Common myeloid progenitor, CD34-positive (primary cell): Measurements from ENCODE around the gene MAPRE3.

Experiments used
- CTCF ChIA-PET: fragments of 350-600 bp; sonication (Branson Sonifier 250); formaldehyde crosslinking; loops from one replicate; lab custom pipeline; 2021; ENCODE audit warnings: antibody characterized with exemption; lab: Charles Lee
- POLR2A ChIA-PET: fragments of 350-600 bp; sonication (Branson Sonifier 250); formaldehyde crosslinking; loops from one replicate; lab custom pipeline; 2021; ENCODE audit warnings: antibody characterized with exemption; lab: Charles Lee
- DNase-seq, 3 donors: peaks; one replicate each; pipeline versions ENCODE4 v3.0.0 to v3.0.0-alpha.2; 2013
- H3K27ac ChIP-seq, 2 experiments: 1 replicate in 1 of 2; 2 replicates in 1 of 2; pipeline ENCODE4 v1.7.0; 2013; ENCODE audit warnings: inconsistent platforms in 2 of 2, low read length in 2 of 2, mild to moderate bottlenecking in 2 of 2, low read depth in 1 of 2, moderate library complexity in 1 of 2; ENCODE audit not compliant: severe bottlenecking in 2 of 2, insufficient read depth in 1 of 2, poor library complexity in 1 of 2
- H3K27me3 ChIP-seq, 5 experiments: replicated peaks in 2 of 5; 1 replicate in 3 of 5; 2 replicates in 2 of 5; pipeline versions ENCODE4 v1.6.1 to v1.7.0; 2013; ENCODE audit warnings: low read length in 4 of 5, mild to moderate bottlenecking in 2 of 5, moderate library complexity in 2 of 5, inconsistent platforms in 1 of 5; ENCODE audit not compliant: insufficient read depth in 5 of 5, control insufficient read depth in 4 of 5
- H3K36me3 ChIP-seq, 4 experiments: 1 replicate in 2 of 4; 2 replicates in 2 of 4; pipeline versions ENCODE4 v1.6.1 to v1.7.0; 2013; ENCODE audit warnings: low read length in 3 of 4, control low read depth in 1 of 4, mild to moderate bottlenecking in 1 of 4; ENCODE audit not compliant: control insufficient read depth in 4 of 4, insufficient read depth in 4 of 4
- H3K4me1 ChIP-seq, 4 experiments: 1 replicate in 3 of 4; 2 replicates in 1 of 4; pipeline versions ENCODE4 v1.6.1 to v1.7.1; 2013; ENCODE audit warnings: low read length in 3 of 4, mild to moderate bottlenecking in 3 of 4, control low read depth in 1 of 4, inconsistent platforms in 1 of 4, moderate library complexity in 1 of 4; ENCODE audit not compliant: control insufficient read depth in 4 of 4, insufficient read depth in 4 of 4; ENCODE audit errors: control extremely low read depth in 1 of 4
- H3K4me3 ChIP-seq, 7 experiments: 1 replicate in 4 of 7; 2 replicates in 3 of 7; pipeline versions ENCODE4 v1.5.1 to v1.7.0; 2013; ENCODE audit warnings: mild to moderate bottlenecking in 7 of 7, low read length in 6 of 7, moderate library complexity in 6 of 7, inconsistent platforms in 2 of 7, low read depth in 2 of 7, control low read depth in 1 of 7; ENCODE audit not compliant: insufficient read depth in 4 of 7, control insufficient read depth in 1 of 7; ENCODE audit errors: extremely low read depth in 1 of 7
- H3K9me3 ChIP-seq, 5 experiments: 1 replicate in 4 of 5; 2 replicates in 1 of 5; pipeline versions ENCODE4 v1.6.1 to v1.7.1; 2013; ENCODE audit warnings: low read length in 4 of 5, mild to moderate bottlenecking in 2 of 5, inconsistent platforms in 1 of 5, low read depth in 1 of 5, moderate library complexity in 1 of 5; ENCODE audit not compliant: control insufficient read depth in 4 of 5, insufficient read depth in 2 of 5; ENCODE audit errors: control extremely low read depth in 1 of 5
- whole genome bisulfite sequencing: methylation state at CpG from one replicate; pipeline ENCODE4 v1.1.5; 2013; ENCODE audit not compliant: insufficient coverage; 5-methylcytosine and 5-hydroxymethylcytosine counted together

The MAPRE3 gene

GRCh38 chr2:26927221-26927620 lies 43.2 kb upstream of the MAPRE3 start:
- CTCF ChIA-PET, result interaction anchor here (1.7 kb wide), 1 partner anchor 81 kb away, joined by 6 read pairs; no protein-coding TSS in a partner anchor

GRCh38 chr2:26932974-26933373 lies 37.5 kb upstream of the MAPRE3 start:
- no peak overlapping the region for H3K27ac ChIP-seq
- no peaks in the 10 kb centered on the region for H3K4me1 ChIP-seq

More at GRCh38 chr2:26927221-26927620, 43.2 kb upstream of the MAPRE3 start:
- Histone ChIP-seq H3K36me3 (no peaks in the 10 kb centered on the region), H3K4me3 (no peak overlapping the region), H3K27ac (no peak overlapping the region), H3K4me1 (peaks cover 0 to 6% (median 2%) of the 10 kb centered on the region in 4 experiments), H3K27me3 (peaks cover 0 to 1% (median 0%) of the 10 kb centered on the region in 5 experiments), H3K9me3 (no peaks in the 10 kb centered on the region)
- WGBS, result 94% methylated on average over 7 of the region's 9 CpGs
- POLR2A ChIA-PET, result no interaction called here
- DNase-seq, result no peak

GRCh38 chr2:26933431-26934334 lies 36.8 kb upstream of the MAPRE3 start:
- POLR2A ChIA-PET, result no interaction called here
- CTCF ChIA-PET, result interaction anchor here (2.4 to 3.4 kb wide), 2 partner anchors 87 to 88 kb away, joined by 10 to 19 read pairs; no protein-coding TSS in a partner anchor
- Histone ChIP-seq H3K9me3 (no peaks in the 10 kb centered on the region), H3K27ac (no peak overlapping the region), H3K4me1 (no peaks in the 10 kb centered on the region), H3K36me3 (no peaks in the 10 kb centered on the region), H3K27me3 (no peaks in the 10 kb centered on the region), H3K4me3 (no peak overlapping the region)
- no peak for DNase-seq
- WGBS, result 91% methylated on average over 16 of the region's 16 CpGs

More at GRCh38 chr2:26932974-26933373, 37.5 kb upstream of the MAPRE3 start:
- no peaks in the 10 kb centered on the region for H3K36me3 ChIP-seq
- POLR2A ChIA-PET, result no interaction called here
- 98% methylated on average over 7 of the region's 11 CpGs for WGBS
- H3K27me3 ChIP-seq, result no peaks in the 10 kb centered on the region
- CTCF ChIA-PET, result interaction anchor here (1.3 to 2.4 kb wide), 2 partner anchors 10 to 87 kb away, joined by 7 to 10 read pairs; no protein-coding TSS in a partner anchor
- no peaks in the 10 kb centered on the region for H3K9me3 ChIP-seq
- no peak overlapping the region for H3K4me3 ChIP-seq
- no peak for DNase-seq

- Histone ChIP-seq H3K27me3 (no peaks in the 10 kb centered on the region), H3K9me3 (no peaks in the 10 kb centered on the region), H3K27ac (no peak overlapping the region), H3K4me1 (no peaks in the 10 kb centered on the region), H3K36me3 (no peaks in the 10 kb centered on the region), H3K4me3 (no peak overlapping the region)
- DNase-seq, result no peak
- ChIA-PET POLR2A (no interaction called here), CTCF (interaction anchor here (3.4 kb wide), 1 partner anchor 88 kb away, joined by 19 read pairs; no protein-coding TSS in a partner anchor)
- 87% methylated on average over 10 of the region's 10 CpGs for WGBS
Observed at GRCh38 chr2:26934335-26934724, 36.1 kb upstream of the MAPRE3 start.

- whole genome bisulfite sequencing, result 49% methylated on average over 2 of the region's 3 CpGs
- DNase-seq, result no peak
- POLR2A ChIA-PET, result no interaction called here
- H3K4me1 ChIP-seq, result no peaks in the 10 kb centered on the region
- H3K27ac ChIP-seq, result no peak overlapping the region
- CTCF ChIA-PET, result interaction anchor here (0.6 to 3.4 kb wide), 2 partner anchors 42 to 89 kb away, joined by 3 to 19 read pairs; no protein-coding TSS in a partner anchor
- H3K9me3 ChIP-seq, result no peaks in the 10 kb centered on the region
- no peaks in the 10 kb centered on the region for H3K27me3 ChIP-seq
- no peaks in the 10 kb centered on the region for H3K36me3 ChIP-seq
- H3K4me3 ChIP-seq, result no peak overlapping the region
Observed at GRCh38 chr2:26934985-26935384, 35.5 kb upstream of the MAPRE3 start.

GRCh38 chr2:26936855-26937254 lies 33.6 kb upstream of the MAPRE3 start:
- DNase-seq, result no peak
- Histone ChIP-seq H3K9me3 (no peaks in the 10 kb centered on the region), H3K4me1 (peaks cover 0 to 3% (median 0%) of the 10 kb centered on the region in 4 experiments), H3K36me3 (no peaks in the 10 kb centered on the region), H3K27me3 (no peaks in the 10 kb centered on the region), H3K27ac (no peak overlapping the region), H3K4me3 (no peak overlapping the region)
- ChIA-PET CTCF (interaction anchor here (0.8 to 3.4 kb wide), 6 partner anchors 14 to 91 kb away, joined by 3 to 19 read pairs (median 4); no protein-coding TSS in a partner anchor), POLR2A (interaction anchor here (1.2 kb wide), 1 partner anchor 46 kb away, joined by 4 read pairs; no protein-coding TSS in a partner anchor)
- 100% methylated on average over 1 of the region's 5 CpGs for WGBS
